Nephron progenitor cell (in vitro differentiated cells): ENCODE measurements around the gene HCRTR1.

Experiments
- DNase-seq: peaks from one replicate; pipeline ENCODE4 v3.0.0; 2021
- H3K27ac Mint-ChIP-seq: 2 replicates; pipeline ENCODE4 v1.8.0; 2021; ENCODE audit warnings: mild to moderate bottlenecking, moderate library complexity, mixed read lengths
- H3K27me3 Mint-ChIP-seq: 2 replicates; pipeline ENCODE4 v1.8.0; 2021; ENCODE audit warnings: mild to moderate bottlenecking, low read depth, mixed read lengths; ENCODE audit not compliant: poor library complexity
- H3K36me3 Mint-ChIP-seq: 2 replicates; pipeline ENCODE4 v1.8.0; 2021; ENCODE audit warnings: low read depth, mixed read lengths
- H3K4me1 Mint-ChIP-seq: 2 replicates; pipeline ENCODE4 v1.8.0; 2021; ENCODE audit warnings: mixed read lengths
- H3K4me3 Mint-ChIP-seq: 2 replicates; pipeline ENCODE4 v1.8.0; 2021; ENCODE audit warnings: mild to moderate bottlenecking, moderate library complexity, mixed read lengths
- H3K9me3 Mint-ChIP-seq: 2 replicates; pipeline ENCODE4 v1.8.0; 2021; ENCODE audit warnings: mild to moderate bottlenecking, moderate library complexity, mixed read lengths
- CTCF ChIP-seq: fragments of 200-600 bp; sonication (generic); IDR thresholded peaks from 2 replicates; pipeline ENCODE4 v1.5.0; 2021; ENCODE audit warnings: antibody characterized with exemption

The HCRTR1 gene

GRCh38 chr1:31575369-31576140, 41.9 kb upstream of the HCRTR1 start:
- no peak overlapping the region for H3K4me3 Mint-ChIP-seq
- no peaks in the 10 kb centered on the region for H3K36me3 Mint-ChIP-seq
- DNase-seq: no peak
- TF ChIP-seq CTCF: no peak
- H3K27ac Mint-ChIP-seq: no peak overlapping the region
- H3K27me3 Mint-ChIP-seq: peaks cover 58% of the 10 kb centered on the region
- H3K9me3 Mint-ChIP-seq: no peaks in the 10 kb centered on the region
- peaks cover 26% of the 10 kb centered on the region for H3K4me1 Mint-ChIP-seq

GRCh38 chr1:31576201-31576669, 41.3 kb upstream of the HCRTR1 start, which contains the start of gene TINAGL1:
TINAGL1 (plus strand) TSS chr1:31576515; CDS start chr1:31577149, 634 bp downstream.
- H3K27ac Mint-ChIP-seq: no peak within 1 kb of the TSS
- peaks cover 53% of the 10 kb centered on the region for H3K27me3 Mint-ChIP-seq
- peak; percentile 51 for DNase-seq
- no peaks in the 10 kb centered on the region for H3K9me3 Mint-ChIP-seq
- H3K4me1 Mint-ChIP-seq: peaks cover 26% of the 10 kb centered on the region
- no peaks in the 10 kb centered on the region for H3K36me3 Mint-ChIP-seq
- H3K4me3 Mint-ChIP-seq: peak within 1 kb of the TSS; percentile 29
- TF ChIP-seq CTCF: no peak

- Mint-ChIP-seq H3K27ac (no peak overlapping the region), H3K4me1 (peaks cover 26% of the 10 kb centered on the region), H3K9me3 (no peaks in the 10 kb centered on the region), H3K27me3 (peaks cover 53% of the 10 kb centered on the region), H3K4me3 (peak overlapping the region; percentile 29), H3K36me3 (no peaks in the 10 kb centered on the region)
- no peak for DNase-seq
- no peak for TF ChIP-seq CTCF
These were observed 40.6 kb upstream of the HCRTR1 start for GRCh38 chr1:31576743-31577455.

GRCh38 chr1:31577515-31578192, 39.8 kb upstream of the HCRTR1 start:
- H3K36me3 Mint-ChIP-seq: no peaks in the 10 kb centered on the region
- H3K27me3 Mint-ChIP-seq: peaks cover 54% of the 10 kb centered on the region
- no peak for DNase-seq
- no peak overlapping the region for H3K27ac Mint-ChIP-seq
- peaks cover 26% of the 10 kb centered on the region for H3K4me1 Mint-ChIP-seq
- TF ChIP-seq CTCF: no peak
- H3K4me3 Mint-ChIP-seq: peak overlapping the region; percentile 29
- no peaks in the 10 kb centered on the region for H3K9me3 Mint-ChIP-seq

GRCh38 chr1:31579374-31579773, 38.1 kb upstream of the HCRTR1 start:
- H3K4me1 Mint-ChIP-seq: peaks cover 21% of the 10 kb centered on the region
- H3K9me3 Mint-ChIP-seq: no peaks in the 10 kb centered on the region
- TF ChIP-seq CTCF: no peak
- H3K36me3 Mint-ChIP-seq: no peaks in the 10 kb centered on the region
- no peak overlapping the region for H3K27ac Mint-ChIP-seq
- DNase-seq: peak; percentile 29
- H3K27me3 Mint-ChIP-seq: peaks cover 48% of the 10 kb centered on the region
- H3K4me3 Mint-ChIP-seq: no peak overlapping the region
